Activated T-helper 17 cell treated with anti-CD3 and anti-CD28 coated beads, Interleukin-2, amount 50 U/mL, for 72 hours (primary cell): ENCODE measurements around the gene AQP9. TPM values are rescaled to one million over a fixed set of nuclear protein-coding genes. Genes with fewer than 3 reads are reported as not detected.
"Not testable (repeated sequence)": the region's sequence is repeated elsewhere in the genome, so short reads cannot be mapped to it uniquely, and the experiment has no call there.

Source experiments
- ATAC-seq: fragments of 150-1000 bp; cut with Tn5 transposase; replicated peaks from 2 replicates; pipeline ENCODE4 v1.10.0; 2021; ENCODE audit warnings: mild to moderate bottlenecking, moderate library complexity
- H3K27ac Mint-ChIP-seq: one replicate; pipeline ENCODE4 v1.8.0; 2022; ENCODE audit warnings: mixed read lengths
- H3K27me3 Mint-ChIP-seq: one replicate; pipeline ENCODE4 v1.8.0; 2022; ENCODE audit warnings: mixed read lengths
- H3K36me3 Mint-ChIP-seq: one replicate; pipeline ENCODE4 v1.8.0; 2022; ENCODE audit warnings: low read depth, mild to moderate bottlenecking, mixed read lengths
- H3K4me1 Mint-ChIP-seq: one replicate; pipeline ENCODE4 v1.8.0; 2022; ENCODE audit warnings: mixed read lengths
- H3K4me3 Mint-ChIP-seq: one replicate; pipeline ENCODE4 v1.8.0; 2022; ENCODE audit warnings: mild to moderate bottlenecking, mixed read lengths
- H3K9me3 Mint-ChIP-seq: one replicate; pipeline ENCODE4 v1.8.0; 2022; ENCODE audit warnings: mixed read lengths
- total RNA-seq, 2 donors: library from RNA; stranded (reverse); gene quantifications; one replicate each; pipeline ENCODE4 v1.2.3, GENCODE V29; 2022

Gene AQP9, protein sequence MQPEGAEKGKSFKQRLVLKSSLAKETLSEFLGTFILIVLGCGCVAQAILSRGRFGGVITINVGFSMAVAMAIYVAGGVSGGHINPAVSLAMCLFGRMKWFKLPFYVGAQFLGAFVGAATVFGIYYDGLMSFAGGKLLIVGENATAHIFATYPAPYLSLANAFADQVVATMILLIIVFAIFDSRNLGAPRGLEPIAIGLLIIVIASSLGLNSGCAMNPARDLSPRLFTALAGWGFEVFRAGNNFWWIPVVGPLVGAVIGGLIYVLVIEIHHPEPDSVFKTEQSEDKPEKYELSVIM
- not detected for total RNA-seq

DNA sequence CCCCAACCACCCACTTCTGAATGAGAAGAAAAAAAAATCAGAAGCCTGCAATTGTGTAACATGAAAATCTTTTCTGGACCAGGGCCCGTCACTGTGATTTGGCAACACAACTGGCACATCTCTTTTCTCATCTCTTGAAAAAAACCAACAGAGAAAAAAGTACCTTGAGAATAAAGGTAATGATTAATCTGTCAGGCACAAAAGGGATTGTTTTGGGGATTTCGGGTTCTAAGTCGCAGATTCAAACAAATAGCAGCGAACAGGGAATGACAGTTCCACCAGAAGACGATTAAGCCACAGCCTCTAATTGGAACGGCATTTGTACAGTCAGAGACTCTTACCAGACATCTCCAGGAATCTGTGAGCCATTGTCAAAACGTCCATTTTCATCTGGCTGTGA, at the start of gene AQP9:
Gene AQP9 (plus strand): TSS at position 276 of the 400 bp plus-strand sequence. CDS start 185 bp downstream, outside the sequence.
- Mint-ChIP-seq H3K27ac (no peak within 1 kb of the TSS), H3K36me3 (no peaks in the 10 kb centered on the region), H3K4me1 (no peaks in the 10 kb centered on the region), H3K9me3 (no peaks in the 10 kb centered on the region), H3K4me3 (no peak within 1 kb of the TSS), H3K27me3 (peaks cover 16% of the 10 kb centered on the region)
- ATAC-seq: peak; percentile 11

DNA sequence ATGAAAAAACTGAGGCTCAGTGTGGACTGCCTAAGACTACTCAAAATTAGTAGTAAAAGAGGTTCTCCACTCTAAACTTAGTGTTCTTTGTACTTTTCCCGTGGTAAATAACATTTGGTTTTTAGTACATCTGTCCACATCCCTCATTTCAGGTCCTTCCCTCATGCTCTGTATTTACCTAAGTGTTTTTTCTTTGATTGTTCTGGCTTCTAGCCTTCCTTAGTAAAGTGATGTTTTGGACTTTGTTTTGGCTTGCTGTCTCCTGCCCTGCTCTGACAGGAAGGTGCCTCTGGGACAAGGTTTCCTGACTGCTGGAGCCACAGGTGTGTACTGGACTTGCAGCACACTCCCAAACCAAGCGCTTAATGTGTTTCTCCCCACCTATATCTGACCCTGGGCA, 42.8 kb upstream of the AQP9 start:
- Mint-ChIP-seq H3K4me3 (no peak overlapping the region), H3K27me3 (peaks cover 2% of the 10 kb centered on the region), H3K4me1 (no peaks in the 10 kb centered on the region), H3K27ac (no peak overlapping the region), H3K36me3 (no peaks in the 10 kb centered on the region), H3K9me3 (no peaks in the 10 kb centered on the region)
- no peak for ATAC-seq

DNA sequence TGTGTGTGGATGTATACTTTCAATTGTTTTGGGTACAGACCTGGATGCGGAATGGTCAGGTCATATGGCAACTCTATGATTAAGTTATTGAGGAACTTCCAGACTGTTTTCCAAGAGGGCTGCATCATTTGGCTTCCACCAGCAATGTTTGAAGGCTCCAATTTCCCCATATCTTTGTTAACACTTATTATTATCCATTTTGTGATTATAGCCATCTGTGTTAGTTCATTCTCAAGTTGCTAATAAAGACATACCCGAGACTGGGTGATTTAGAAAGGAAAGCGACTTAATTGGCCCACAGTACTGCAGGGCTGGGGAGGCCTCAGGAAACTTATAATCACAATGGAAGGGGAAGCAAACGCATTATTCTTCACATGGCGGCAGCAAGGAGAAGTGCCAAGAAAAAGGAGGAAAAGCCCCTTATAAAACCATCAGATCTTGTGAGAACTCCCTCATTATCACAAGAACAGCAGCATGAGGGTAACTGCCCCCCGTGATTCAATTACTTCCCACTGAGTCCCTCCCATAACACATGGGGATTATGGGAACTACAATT, 41.6 kb upstream of the AQP9 start:
- peaks cover 8% of the 10 kb centered on the region for H3K27me3 Mint-ChIP-seq
- H3K4me1 Mint-ChIP-seq: no peaks in the 10 kb centered on the region
- H3K9me3 Mint-ChIP-seq: no peaks in the 10 kb centered on the region
- H3K27ac Mint-ChIP-seq: no peak overlapping the region
- no peak overlapping the region for H3K4me3 Mint-ChIP-seq
- ATAC-seq: no peak
- H3K36me3 Mint-ChIP-seq: no peaks in the 10 kb centered on the region

DNA sequence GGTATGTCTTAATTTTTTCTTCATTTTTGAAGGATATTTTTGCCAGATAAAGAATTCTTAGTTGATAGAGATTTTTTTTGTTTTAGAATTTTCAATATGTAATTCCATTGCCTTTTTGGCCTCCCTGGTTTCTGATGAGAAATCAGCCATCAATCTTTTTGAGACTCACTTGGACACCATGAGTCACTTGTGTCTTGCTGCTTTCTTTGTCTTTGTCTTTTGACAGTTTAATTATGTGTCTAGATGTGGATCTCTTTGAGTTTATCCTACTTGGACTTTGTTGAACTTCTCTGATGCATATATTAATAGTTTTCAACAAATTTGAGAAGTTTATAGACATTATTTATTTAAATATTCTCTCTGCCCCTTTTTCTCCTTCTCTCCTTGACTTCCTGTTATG, 34.7 kb upstream of the AQP9 start:
- Mint-ChIP-seq H3K27me3 (peaks cover 36% of the 10 kb centered on the region), H3K9me3 (no peaks in the 10 kb centered on the region), H3K4me1 (no peaks in the 10 kb centered on the region), H3K27ac (no peak overlapping the region), H3K4me3 (no peak overlapping the region), H3K36me3 (no peaks in the 10 kb centered on the region)
- ATAC-seq: no peak

DNA sequence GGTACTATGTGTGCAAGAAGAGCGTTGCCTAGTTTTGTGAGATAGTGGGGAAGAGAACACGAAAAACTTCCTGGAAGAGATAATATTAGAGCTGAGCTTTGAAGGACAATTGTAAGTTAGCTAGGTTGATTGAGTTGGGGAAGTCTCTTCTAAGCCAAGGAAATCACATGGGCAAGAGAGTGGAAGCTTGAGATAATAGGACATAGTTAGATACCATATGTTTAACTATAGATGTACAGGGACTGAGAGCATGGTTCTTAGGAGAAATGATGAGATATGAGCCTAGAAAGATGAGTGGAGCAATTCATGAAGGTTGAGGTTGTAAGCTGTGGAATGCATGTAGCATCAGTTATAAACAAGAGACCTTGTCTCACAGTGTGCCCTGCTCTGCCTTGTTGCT, 30.1 kb upstream of the AQP9 start:
- H3K4me3 Mint-ChIP-seq: no peak overlapping the region
- H3K27me3 Mint-ChIP-seq: peaks cover 32% of the 10 kb centered on the region
- H3K27ac Mint-ChIP-seq: no peak overlapping the region
- no peaks in the 10 kb centered on the region for H3K36me3 Mint-ChIP-seq
- H3K4me1 Mint-ChIP-seq: no peaks in the 10 kb centered on the region
- ATAC-seq: no peak
- no peaks in the 10 kb centered on the region for H3K9me3 Mint-ChIP-seq

DNA sequence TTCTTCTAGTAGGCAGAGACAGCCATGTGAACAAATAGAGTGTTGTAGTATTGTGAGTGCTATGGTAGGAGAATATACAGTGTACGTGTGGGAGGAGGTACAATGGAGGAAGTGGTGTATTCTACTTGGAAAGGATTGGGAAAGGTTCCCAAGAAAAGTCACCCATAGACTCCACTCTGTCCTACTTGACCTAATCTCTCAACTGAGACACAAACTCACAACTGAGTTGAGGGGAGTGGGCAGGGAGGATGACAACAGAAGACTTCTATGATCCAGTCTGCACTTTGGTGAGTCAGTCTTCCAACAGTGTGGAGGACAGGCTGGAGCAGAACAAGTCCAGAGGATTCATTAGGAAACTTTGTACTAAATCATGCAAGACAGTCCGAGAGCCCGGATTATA, 28.8 kb upstream of the AQP9 start:
- Mint-ChIP-seq H3K9me3 (no peaks in the 10 kb centered on the region), H3K27ac (no peak overlapping the region), H3K36me3 (no peaks in the 10 kb centered on the region), H3K4me3 (no peak overlapping the region), H3K27me3 (peaks cover 24% of the 10 kb centered on the region), H3K4me1 (no peaks in the 10 kb centered on the region)
- ATAC-seq: no peak

DNA sequence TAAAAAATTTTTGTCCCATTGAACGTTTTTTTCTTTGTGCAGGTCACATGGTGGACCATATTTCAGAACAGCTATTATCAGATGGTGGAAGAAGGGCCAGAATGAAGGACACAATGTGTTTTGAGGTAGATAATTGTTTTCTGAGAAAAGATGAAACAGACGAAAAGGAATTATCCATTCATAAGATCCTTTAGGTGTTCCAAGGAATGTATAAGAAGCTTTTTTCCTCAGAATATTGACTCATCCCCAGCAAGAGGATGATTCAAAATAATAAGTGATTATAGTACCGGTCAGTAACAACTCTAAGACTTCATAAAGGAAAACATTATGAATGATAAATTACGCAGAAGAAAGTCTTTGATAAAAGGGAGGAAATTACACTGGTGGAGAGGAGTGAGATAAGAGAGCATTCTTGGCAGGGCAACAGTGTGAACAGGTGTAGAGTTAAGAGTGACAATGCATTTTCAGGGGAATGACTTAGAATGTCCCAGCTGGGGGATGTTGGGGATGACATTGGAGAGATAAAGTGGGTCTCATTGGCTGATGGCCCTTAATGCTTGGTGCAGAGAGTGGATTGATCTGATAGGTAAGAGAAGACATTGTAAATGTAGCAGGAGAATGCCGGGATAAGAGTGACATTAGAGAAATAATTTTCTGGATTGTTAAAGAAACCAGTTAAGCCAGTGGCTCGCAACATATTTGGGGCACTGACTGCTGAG, 27.0 kb upstream of the AQP9 start:
- H3K9me3 Mint-ChIP-seq: no peaks in the 10 kb centered on the region
- H3K36me3 Mint-ChIP-seq: no peaks in the 10 kb centered on the region
- no peak overlapping the region for H3K27ac Mint-ChIP-seq
- H3K4me1 Mint-ChIP-seq: no peaks in the 10 kb centered on the region
- H3K4me3 Mint-ChIP-seq: no peak overlapping the region
- no peak for ATAC-seq
- peaks cover 26% of the 10 kb centered on the region for H3K27me3 Mint-ChIP-seq

DNA sequence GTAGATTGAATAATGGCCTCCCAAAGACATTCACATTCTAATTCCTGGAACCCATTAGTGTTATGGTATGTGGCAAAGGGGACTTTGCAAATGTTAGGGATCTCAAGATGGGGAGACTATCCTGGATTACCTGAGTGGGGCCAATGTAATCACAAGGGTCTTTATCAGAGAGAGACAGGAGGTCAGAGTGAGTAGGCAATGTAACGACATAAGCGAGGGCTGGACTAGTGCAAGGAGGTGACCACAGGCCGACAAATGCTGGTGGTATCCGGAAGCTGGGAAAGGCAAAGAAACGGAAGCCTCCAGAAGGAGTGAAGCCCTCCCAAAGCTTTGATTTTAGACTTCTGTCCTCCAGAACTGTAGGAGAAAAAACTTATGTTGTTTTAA, 26.5 kb upstream of the AQP9 start:
- Mint-ChIP-seq H3K9me3 (no peaks in the 10 kb centered on the region), H3K27me3 (peaks cover 23% of the 10 kb centered on the region), H3K27ac (no peak overlapping the region), H3K4me3 (no peak overlapping the region), H3K36me3 (no peaks in the 10 kb centered on the region), H3K4me1 (no peaks in the 10 kb centered on the region)
- no peak for ATAC-seq

DNA sequence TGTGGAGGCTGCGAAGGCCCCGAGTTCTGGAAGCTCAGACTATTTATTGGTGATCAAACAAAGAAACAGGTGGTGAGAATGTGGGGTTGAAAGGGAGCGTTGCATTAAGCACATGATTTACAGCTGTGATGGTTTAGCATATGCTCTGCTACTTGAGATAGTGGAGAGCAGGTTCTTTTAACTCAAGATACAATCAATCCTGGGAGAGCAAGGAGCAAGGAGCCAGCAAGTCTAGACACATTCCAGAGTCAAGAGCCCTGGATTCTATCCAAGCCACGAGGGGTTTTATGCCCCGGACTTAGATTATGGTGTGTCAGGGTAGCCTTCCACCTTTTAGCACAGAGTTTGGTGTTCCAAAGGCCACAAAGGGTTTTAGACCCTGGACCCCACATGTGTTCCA, 24.8 kb upstream of the AQP9 start:
- H3K4me1 Mint-ChIP-seq, H3K9me3 Mint-ChIP-seq, ATAC-seq, H3K27ac Mint-ChIP-seq, H3K4me3 Mint-ChIP-seq, H3K36me3 Mint-ChIP-seq: not testable (repeated sequence)
- peaks cover 22% of the 10 kb centered on the region for H3K27me3 Mint-ChIP-seq

DNA sequence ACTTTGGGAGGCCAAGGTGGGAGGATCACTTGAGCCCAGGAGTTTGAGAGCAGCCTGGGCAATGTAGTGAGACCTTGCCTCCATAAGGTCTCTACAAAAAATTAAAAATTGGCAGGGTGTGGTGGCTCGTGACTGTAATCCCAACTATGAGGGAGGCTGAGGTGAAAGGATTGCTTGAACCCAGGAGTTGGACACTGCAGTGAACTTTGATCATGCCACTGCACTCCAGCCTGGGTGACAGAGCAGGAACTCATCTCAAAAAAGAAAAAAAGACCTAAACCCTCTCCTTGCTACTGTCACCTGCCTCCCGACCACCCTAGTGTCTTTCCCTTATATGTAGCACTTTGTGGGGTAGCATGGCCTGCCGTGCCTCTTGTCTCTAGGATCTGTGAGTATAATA, 23.8 kb upstream of the AQP9 start:
- H3K27me3 Mint-ChIP-seq: peaks cover 22% of the 10 kb centered on the region
- no peaks in the 10 kb centered on the region for H3K36me3 Mint-ChIP-seq
- no peak for ATAC-seq
- H3K4me3 Mint-ChIP-seq: no peak overlapping the region
- no peaks in the 10 kb centered on the region for H3K9me3 Mint-ChIP-seq
- H3K27ac Mint-ChIP-seq: no peak overlapping the region
- H3K4me1 Mint-ChIP-seq: no peaks in the 10 kb centered on the region

DNA sequence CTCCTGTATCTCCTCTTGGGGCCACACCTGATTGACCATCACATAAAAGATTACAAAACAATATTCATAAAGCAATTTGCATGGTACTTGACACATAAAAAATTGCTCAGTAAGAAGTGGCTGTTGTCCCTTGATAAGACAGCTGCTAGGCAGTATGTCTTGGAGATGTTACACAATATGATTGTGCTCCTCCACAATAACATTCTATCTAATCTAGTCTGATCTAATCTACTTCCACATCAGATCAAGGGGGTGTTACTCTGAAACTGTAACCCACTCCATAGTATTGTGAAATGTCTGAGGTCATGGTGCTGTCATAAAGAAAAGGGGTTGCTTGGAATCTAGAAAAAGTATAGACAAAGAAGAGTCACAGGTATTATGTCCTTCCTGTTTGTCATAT, 23.4 kb upstream of the AQP9 start:
- Mint-ChIP-seq H3K36me3 (no peaks in the 10 kb centered on the region), H3K27me3 (peaks cover 22% of the 10 kb centered on the region), H3K27ac (no peak overlapping the region), H3K9me3 (no peaks in the 10 kb centered on the region), H3K4me3 (no peak overlapping the region), H3K4me1 (no peaks in the 10 kb centered on the region)
- ATAC-seq: no peak

DNA sequence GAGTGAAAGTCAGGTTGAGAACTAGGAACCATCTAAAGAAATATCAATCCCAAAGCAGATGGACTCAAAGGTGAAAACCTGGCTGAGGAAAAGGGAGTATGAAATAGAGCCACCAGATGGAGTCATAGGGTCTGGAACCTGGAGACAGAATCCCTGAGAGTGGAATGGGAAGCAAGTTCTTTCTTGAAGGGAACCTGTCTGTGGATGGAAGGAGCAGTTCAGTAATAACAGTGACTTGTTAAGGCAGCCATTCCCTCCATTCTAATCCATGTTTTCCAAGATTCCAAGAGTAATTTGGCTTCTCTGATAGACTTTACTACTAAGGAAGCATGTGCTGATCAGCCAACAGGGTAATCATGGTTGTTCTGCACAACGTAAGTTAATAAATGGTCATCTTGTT, 22.5 kb upstream of the AQP9 start:
- no peak overlapping the region for H3K4me3 Mint-ChIP-seq
- H3K36me3 Mint-ChIP-seq: no peaks in the 10 kb centered on the region
- no peak overlapping the region for H3K27ac Mint-ChIP-seq
- H3K9me3 Mint-ChIP-seq: no peaks in the 10 kb centered on the region
- ATAC-seq: no peak
- no peaks in the 10 kb centered on the region for H3K4me1 Mint-ChIP-seq
- H3K27me3 Mint-ChIP-seq: peaks cover 26% of the 10 kb centered on the region

DNA sequence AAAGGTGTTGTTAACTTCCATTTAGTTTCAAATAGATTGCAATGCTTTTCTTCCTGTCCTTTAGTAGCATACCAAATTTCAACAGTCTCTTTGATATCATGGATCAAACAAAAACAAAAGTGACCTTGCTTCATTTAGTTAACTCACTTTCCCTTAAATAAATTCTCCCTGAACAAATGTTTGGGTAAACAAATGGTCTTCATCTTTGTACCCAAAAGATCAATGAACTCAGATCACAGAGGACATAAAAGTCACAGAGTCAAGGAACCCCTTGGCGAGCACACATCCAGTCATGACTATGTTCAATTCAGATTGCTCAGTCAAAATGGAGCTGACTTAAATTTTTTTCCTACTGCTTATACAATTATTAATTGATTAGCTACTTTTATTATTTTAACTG, 20.6 kb upstream of the AQP9 start:
- Mint-ChIP-seq H3K4me1 (no peaks in the 10 kb centered on the region), H3K9me3 (no peaks in the 10 kb centered on the region), H3K36me3 (no peaks in the 10 kb centered on the region), H3K4me3 (no peak overlapping the region), H3K27ac (no peak overlapping the region), H3K27me3 (peaks cover 26% of the 10 kb centered on the region)
- no peak for ATAC-seq

DNA sequence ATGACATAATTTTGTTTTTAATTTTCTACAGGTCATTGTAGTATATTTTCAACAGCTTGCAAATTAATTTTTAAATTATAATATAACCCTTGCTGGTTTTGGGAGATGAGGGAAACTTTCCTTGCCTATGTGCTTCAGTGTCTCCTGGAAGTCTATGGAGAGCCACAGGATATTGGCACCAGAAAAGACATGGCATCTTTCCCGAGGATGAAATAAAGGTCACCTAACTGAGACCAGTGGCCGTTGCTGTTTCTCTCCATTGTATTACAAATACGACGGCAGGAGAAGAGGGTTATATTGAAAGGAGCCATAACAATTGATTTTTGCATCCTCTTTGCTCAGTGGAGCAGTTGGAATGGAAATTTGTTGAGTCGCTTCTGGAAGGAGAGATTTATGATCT, 19.9 kb upstream of the AQP9 start:
- no peak overlapping the region for H3K27ac Mint-ChIP-seq
- H3K36me3 Mint-ChIP-seq: no peaks in the 10 kb centered on the region
- ATAC-seq: no peak
- H3K4me3 Mint-ChIP-seq: no peak overlapping the region
- no peaks in the 10 kb centered on the region for H3K9me3 Mint-ChIP-seq
- H3K27me3 Mint-ChIP-seq: peaks cover 21% of the 10 kb centered on the region
- H3K4me1 Mint-ChIP-seq: no peaks in the 10 kb centered on the region

DNA sequence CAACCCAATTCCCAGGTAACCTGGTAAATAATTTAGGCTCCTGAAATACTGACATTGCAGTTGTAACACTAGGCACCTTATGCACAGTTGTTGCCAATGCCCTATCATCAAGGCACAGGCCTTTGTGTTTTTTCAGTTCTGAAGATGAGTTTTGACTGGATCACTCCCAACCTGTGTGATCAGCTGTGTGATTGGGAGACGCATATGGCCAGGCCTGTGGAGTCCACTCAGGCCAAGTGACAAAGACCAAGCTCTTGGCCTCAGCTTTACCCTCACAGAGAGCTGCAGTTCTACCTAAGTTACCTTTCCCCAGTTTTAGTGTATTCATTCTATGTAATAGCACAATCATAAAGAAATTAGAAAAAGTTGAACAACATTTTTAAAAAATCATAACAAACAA, 19.2 kb upstream of the AQP9 start:
- Mint-ChIP-seq H3K9me3 (peaks cover 2% of the 10 kb centered on the region), H3K4me1 (no peaks in the 10 kb centered on the region), H3K27ac (no peak overlapping the region), H3K4me3 (no peak overlapping the region), H3K36me3 (no peaks in the 10 kb centered on the region), H3K27me3 (peaks cover 23% of the 10 kb centered on the region)
- no peak for ATAC-seq
